Activated CD4-positive, CD25-positive, alpha-beta regulatory T cell treated with anti-CD3 and anti-CD28 coated beads, Interleukin-2, amount 50 U/mL, for 72 hours (primary cell): ENCODE measurements around the gene METTL16.
"Not testable (repeated sequence)": the region's sequence is repeated elsewhere in the genome, so short reads cannot be mapped to it uniquely, and the experiment has no call there.

Experiments used
- DNase-seq: peaks from one replicate; pipeline ENCODE4 v3.0.0; 2021

METTL16 gene

GRCh38 chr17:2502871-2503580 lies 8.7 kb downstream of the METTL16 start:
- no peak for DNase-seq

GRCh38 chr17:2500446-2500845 lies 11.2 kb downstream of the METTL16 start:
- DNase-seq: no peak

GRCh38 chr17:2489286-2489685 lies 22.4 kb downstream of the METTL16 start:
- not testable (repeated sequence) for DNase-seq

GRCh38 chr17:2487306-2487705 lies 24.4 kb downstream of the METTL16 start:
- DNase-seq: no peak

GRCh38 chr17:2486709-2487108 lies 25.0 kb downstream of the METTL16 start:
- not testable (repeated sequence) for DNase-seq

- DNase-seq: no peak
These were observed 25.7 kb downstream of the METTL16 start for GRCh38 chr17:2485970-2486369.

GRCh38 chr17:2485543-2485942 lies 26.1 kb downstream of the METTL16 start:
- no peak for DNase-seq

- no peak for DNase-seq
These were observed 26.8 kb downstream of the METTL16 start for GRCh38 chr17:2484876-2485275.

- no peak for DNase-seq
These were observed 28.6 kb downstream of the METTL16 start for GRCh38 chr17:2483084-2483483.

GRCh38 chr17:2482218-2482617 lies 29.5 kb downstream of the METTL16 start:
- no peak for DNase-seq

- no peak for DNase-seq
These were observed 29.9 kb downstream of the METTL16 start for GRCh38 chr17:2481760-2482159.

- DNase-seq: no peak
These were observed 33.2 kb downstream of the METTL16 start for GRCh38 chr17:2478458-2478857.

- DNase-seq: no peak
These were observed 36.6 kb downstream of the METTL16 start for GRCh38 chr17:2475056-2475455.

- no peak for DNase-seq
These were observed 37.3 kb downstream of the METTL16 start for GRCh38 chr17:2474371-2474770.

- DNase-seq: no peak
These were observed 43.4 kb downstream of the METTL16 start for GRCh38 chr17:2468270-2468669.

GRCh38 chr17:2466931-2467330 lies 44.8 kb downstream of the METTL16 start:
- DNase-seq: no peak

GRCh38 chr17:2462481-2462880 lies 49.2 kb downstream of the METTL16 start:
- DNase-seq: no peak

- DNase-seq: no peak
These were observed 51.8 kb downstream of the METTL16 start for GRCh38 chr17:2459917-2460271.

GRCh38 chr17:2457913-2458312 lies 53.8 kb downstream of the METTL16 start:
- no peak for DNase-seq

GRCh38 chr17:2456475-2456874 lies 55.2 kb downstream of the METTL16 start:
- no peak for DNase-seq

- no peak for DNase-seq
These were observed 55.7 kb downstream of the METTL16 start for GRCh38 chr17:2455956-2456355.

GRCh38 chr17:2453866-2454265 lies 57.8 kb downstream of the METTL16 start:
- no peak for DNase-seq

GRCh38 chr17:2453325-2453724 lies 58.4 kb downstream of the METTL16 start:
- no peak for DNase-seq

GRCh38 chr17:2452216-2452750 lies 59.4 kb downstream of the METTL16 start:
- no peak for DNase-seq

GRCh38 chr17:2450016-2450650 lies 61.6 kb downstream of the METTL16 start:
- no peak for DNase-seq
